DMS53 treated with DMSO at 0.1 percent for 48 hours (cell line): ENCODE measurements around the gene OSCP1.
"Not testable (repeated sequence)": the region's sequence is repeated elsewhere in the genome, so short reads cannot be mapped to it uniquely, and the experiment has no call there.

Experiments
- DNase-seq: peaks from one replicate; lab custom pipeline; 2025; ENCODE audit not compliant: unreplicated experiment; lab: John Stamatoyannopoulos, UW

Gene OSCP1

GRCh38 chr1:36450270-36450918 is at the start of gene OSCP1:
TSS of gene OSCP1 (minus strand) at chr1:36450451. CDS start at chr1:36450369, 82 bp downstream.
- peak; percentile 93 for DNase-seq

GRCh38 chr1:36497207-36497606 is 47.0 kb upstream of the OSCP1 start:
- no peak for DNase-seq

GRCh38 chr1:36494971-36495370 is 44.7 kb upstream of the OSCP1 start:
- DNase-seq = no peak

GRCh38 chr1:36493524-36493923 is 43.3 kb upstream of the OSCP1 start:
- DNase-seq = no peak

- no peak for DNase-seq
Measured at GRCh38 chr1:36492491-36492890, 42.2 kb upstream of the OSCP1 start.

- DNase-seq = not testable (repeated sequence)
Measured at GRCh38 chr1:36489258-36490051, 39.2 kb upstream of the OSCP1 start.

- DNase-seq = no peak
Measured at GRCh38 chr1:36487906-36488305, 37.7 kb upstream of the OSCP1 start.

- not testable (repeated sequence) for DNase-seq
Measured at GRCh38 chr1:36487336-36487725, 37.1 kb upstream of the OSCP1 start.

GRCh38 chr1:36486439-36487335 is 36.4 kb upstream of the OSCP1 start:
- DNase-seq = peak; percentile 82

GRCh38 chr1:36486093-36486438 is 35.8 kb upstream of the OSCP1 start:
- DNase-seq = no peak

GRCh38 chr1:36484099-36484498 is 33.8 kb upstream of the OSCP1 start:
- DNase-seq = no peak

GRCh38 chr1:36482724-36483388 is 32.6 kb upstream of the OSCP1 start, which contains the start of gene CSF3R:
TSS of gene CSF3R (minus strand) at chr1:36482913. CDS start at chr1:36479496, 3,417 bp downstream.
- DNase-seq = no peak

GRCh38 chr1:36481771-36482723 is 31.8 kb upstream of the OSCP1 start:
- no peak for DNase-seq

GRCh38 chr1:36481091-36481490 is 30.8 kb upstream of the OSCP1 start:
- no peak for DNase-seq

GRCh38 chr1:36480161-36480560 is 29.9 kb upstream of the OSCP1 start:
- DNase-seq = no peak

GRCh38 chr1:36479505-36480051 is 29.3 kb upstream of the OSCP1 start:
- DNase-seq = no peak

GRCh38 chr1:36477615-36478014 is 27.4 kb upstream of the OSCP1 start:
- DNase-seq = not testable (repeated sequence)

- DNase-seq = no peak
Measured at GRCh38 chr1:36476945-36477344, 26.7 kb upstream of the OSCP1 start.

GRCh38 chr1:36475910-36476604 is 25.8 kb upstream of the OSCP1 start:
- DNase-seq = no peak
